LNCaP clone FGC (cell line): ENCODE data around the gene LCP2.

Experiments
- DNase-seq: peaks from one replicate; pipeline ENCODE4 v3.0.0-alpha.2; 2011; ENCODE audit warnings: low read depth
- H3K4me3 ChIP-seq: 2 replicates; pipeline ENCODE4 v1.5.1; 2011; ENCODE audit warnings: mild to moderate bottlenecking, low read depth, low read length, control low read depth
- CTCF ChIP-seq: IDR thresholded peaks from 2 replicates; pipeline ENCODE4 v1.5.1; 2012; ENCODE audit warnings: mild to moderate bottlenecking; ENCODE audit not compliant: control insufficient read depth, insufficient read depth; ENCODE audit errors: extremely low read depth

LCP2 gene

DNA sequence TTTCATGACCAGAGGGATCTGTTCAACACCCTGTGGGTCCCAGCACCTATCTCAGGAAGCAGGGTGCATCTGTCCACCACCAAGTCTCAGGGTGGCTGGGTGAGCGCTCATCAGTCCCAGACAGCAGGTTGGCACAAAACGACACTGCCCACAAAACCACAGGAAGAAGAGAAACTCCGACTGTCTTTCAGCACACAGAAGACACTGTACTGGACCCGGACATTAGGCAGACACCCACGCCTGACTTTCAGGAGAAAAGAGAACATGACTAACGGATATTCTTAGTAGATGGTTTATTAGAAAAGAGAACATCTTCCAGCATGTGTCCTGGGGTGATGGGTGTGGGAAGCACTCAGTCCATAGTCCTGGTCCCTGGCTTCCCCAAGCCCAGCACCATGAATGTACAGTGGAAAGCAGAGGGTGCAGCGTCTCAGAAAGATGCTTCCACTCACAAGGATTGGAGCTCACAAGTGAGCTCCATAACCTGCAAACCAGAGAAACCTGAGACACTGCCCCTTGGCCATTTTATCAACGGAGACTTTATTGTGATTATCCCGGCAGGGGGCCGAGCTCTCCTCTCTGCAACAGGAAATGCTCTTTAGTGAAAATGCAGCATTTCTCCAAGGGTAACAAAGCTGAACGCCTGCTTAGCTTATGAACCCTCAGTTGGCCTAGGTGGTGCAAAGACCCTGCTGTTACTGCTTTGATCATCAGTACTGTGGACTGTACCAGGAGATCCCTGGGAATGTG, 35.8 kb upstream of the LCP2 start:
- no peak for TF ChIP-seq CTCF
- no peak overlapping the region for H3K4me3 ChIP-seq
- no peak for DNase-seq

- no peak for TF ChIP-seq CTCF
- H3K4me3 ChIP-seq = no peak overlapping the region
- no peak for DNase-seq
These were observed 34.5 kb upstream of the LCP2 start for GRCh38 chr5:170332058-170332457.

- no peak overlapping the region for H3K4me3 ChIP-seq
- no peak for TF ChIP-seq CTCF
- no peak for DNase-seq
These were observed 33.0 kb upstream of the LCP2 start for GRCh38 chr5:170330568-170331054.

- H3K4me3 ChIP-seq = no peak overlapping the region
- no peak for TF ChIP-seq CTCF
- no peak for DNase-seq
These were observed 31.9 kb upstream of the LCP2 start for GRCh38 chr5:170329524-170329923.

DNA sequence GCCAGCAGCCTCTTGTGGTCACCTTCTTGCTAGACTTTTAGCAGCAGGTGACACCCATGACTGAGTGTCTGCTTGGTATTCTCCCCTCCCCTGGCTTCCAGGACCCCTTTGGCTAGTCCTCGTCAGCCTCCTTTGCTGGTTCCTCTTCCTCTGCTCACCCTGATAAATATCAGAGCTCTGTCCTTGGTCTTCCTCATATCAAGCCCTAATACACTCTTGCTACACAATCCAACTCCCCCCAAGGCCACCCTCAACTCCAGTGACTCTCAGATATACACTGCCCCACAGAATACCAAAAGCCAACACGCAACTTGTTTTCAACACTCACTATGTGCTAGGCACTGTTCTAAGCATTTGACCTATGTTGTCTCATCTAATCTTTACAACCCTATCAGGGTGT, 30.3 kb upstream of the LCP2 start:
- DNase-seq = no peak
- no peak overlapping the region for H3K4me3 ChIP-seq
- TF ChIP-seq CTCF = no peak

DNA sequence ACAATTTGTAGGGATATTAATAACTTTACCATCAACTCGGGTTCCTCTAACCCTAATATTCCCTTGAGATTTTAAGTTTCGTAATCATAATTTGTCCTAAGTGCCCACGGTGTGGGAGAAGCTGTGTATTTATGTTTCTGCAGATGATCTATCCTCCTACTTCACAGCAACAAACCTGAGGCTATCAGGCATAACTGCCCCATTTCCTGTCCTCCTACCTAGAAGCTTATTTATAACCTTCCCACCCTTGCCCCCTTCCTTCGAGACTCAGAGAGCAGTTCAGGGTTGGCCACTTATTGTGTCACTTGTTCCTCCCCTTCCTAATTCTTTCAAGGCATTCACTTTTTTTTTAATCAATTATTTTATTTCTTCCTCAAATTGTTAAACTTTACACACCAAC, 29.6 kb upstream of the LCP2 start:
- TF ChIP-seq CTCF = no peak
- no peak for DNase-seq
- H3K4me3 ChIP-seq = no peak overlapping the region

GRCh38 chr5:170319301-170319700, 21.7 kb upstream of the LCP2 start:
- DNase-seq = no peak
- no peak overlapping the region for H3K4me3 ChIP-seq
- TF ChIP-seq CTCF = no peak
